Activated CD8-positive, alpha-beta T cell treated with anti-CD3 and anti-CD28 coated beads for 36 hours (primary cell): ENCODE data around the gene ZEB1. TPM values are rescaled to one million over a fixed set of nuclear protein-coding genes. Genes with fewer than 3 reads are reported as not detected.

ENCODE experiments used
- ATAC-seq: fragments of 200-7000 bp; cut with Tn5 transposase; one replicate; pipeline ENCODE4 v1.10.0; 2021; ENCODE audit warnings: mild to moderate bottlenecking, moderate library complexity
- CTCF ChIA-PET: fragments of 350-600 bp; sonication (Branson Sonifier 250); formaldehyde crosslinking; loops from one replicate; lab custom pipeline; 2021; ENCODE audit warnings: antibody characterized with exemption; lab: Charles Lee
- POLR2A ChIA-PET: fragments of 350-600 bp; sonication (Branson Sonifier 250); formaldehyde crosslinking; loops from one replicate; lab custom pipeline; 2021; ENCODE audit warnings: antibody characterized with exemption; lab: Charles Lee
- DNase-seq: peaks from one replicate; pipeline ENCODE4 v3.0.0-alpha.2; 2020
- H3K27ac Mint-ChIP-seq: one replicate; pipeline ENCODE4 v1.8.0; 2021; ENCODE audit warnings: mild to moderate bottlenecking, mixed read lengths
- H3K27me3 Mint-ChIP-seq: one replicate; pipeline ENCODE4 v1.8.0; 2021; ENCODE audit warnings: mixed read lengths
- H3K36me3 Mint-ChIP-seq: one replicate; pipeline ENCODE4 v1.8.0; 2021; ENCODE audit warnings: low read depth, mixed read lengths
- H3K4me1 Mint-ChIP-seq: one replicate; pipeline ENCODE4 v1.8.0; 2021; ENCODE audit warnings: low read depth, mixed read lengths
- H3K4me3 Mint-ChIP-seq: one replicate; pipeline ENCODE4 v1.8.0; 2021; ENCODE audit warnings: mild to moderate bottlenecking, moderate library complexity, mixed read lengths
- H3K9me3 Mint-ChIP-seq: one replicate; pipeline ENCODE4 v1.8.0; 2021; ENCODE audit warnings: mixed read lengths
- intact Hi-C: fragments of 100-400 bp; cut with micrococcal nuclease; formaldehyde crosslinking; loops from one replicate; pipeline ENCODE4 v1.10.0; 2022
- total RNA-seq, 2 experiments: library from RNA; stranded (reverse); gene quantifications; one replicate each; pipeline ENCODE4 v1.2.3, GENCODE V29; 2021
- TF ChIP-seq, protein P1 (sequence below): fragments of 200-600 bp; IDR thresholded peaks from one replicate; pipeline ENCODE4 v1.8.0; 2022; ENCODE audit warnings: antibody characterized with exemption, mild to moderate bottlenecking

Gene ZEB1
- total RNA-seq, 2 experiments from 2014 or later: 28.4 to 29.7 TPM

DNA sequence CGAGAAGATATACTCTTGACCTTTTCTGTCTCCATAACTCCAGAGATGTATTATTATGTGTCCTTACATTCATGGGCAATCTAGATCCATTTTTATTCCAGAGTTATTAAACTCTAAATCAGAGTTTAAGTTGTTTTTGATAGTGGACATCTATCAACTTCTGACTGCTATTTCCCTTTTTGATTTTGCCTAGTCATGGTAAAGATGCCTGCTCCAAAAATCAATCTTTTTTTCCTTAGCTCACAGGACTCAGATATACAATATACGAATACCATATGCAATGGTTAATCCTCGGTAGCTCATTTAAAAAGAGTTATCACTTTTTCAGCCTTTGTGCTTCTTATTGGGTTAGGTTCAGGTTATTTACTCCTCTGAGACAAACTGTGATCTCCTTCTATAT, 15.8 kb upstream of the ZEB1 start:
- Mint-ChIP-seq H3K27ac (no peak overlapping the region), H3K36me3 (peaks cover 2% of the 10 kb centered on the region), H3K27me3 (peaks cover 3% of the 10 kb centered on the region), H3K4me1 (peaks cover 6% of the 10 kb centered on the region), H3K9me3 (no peaks in the 10 kb centered on the region), H3K4me3 (no peak overlapping the region)
- TF ChIP-seq, protein P1, sequence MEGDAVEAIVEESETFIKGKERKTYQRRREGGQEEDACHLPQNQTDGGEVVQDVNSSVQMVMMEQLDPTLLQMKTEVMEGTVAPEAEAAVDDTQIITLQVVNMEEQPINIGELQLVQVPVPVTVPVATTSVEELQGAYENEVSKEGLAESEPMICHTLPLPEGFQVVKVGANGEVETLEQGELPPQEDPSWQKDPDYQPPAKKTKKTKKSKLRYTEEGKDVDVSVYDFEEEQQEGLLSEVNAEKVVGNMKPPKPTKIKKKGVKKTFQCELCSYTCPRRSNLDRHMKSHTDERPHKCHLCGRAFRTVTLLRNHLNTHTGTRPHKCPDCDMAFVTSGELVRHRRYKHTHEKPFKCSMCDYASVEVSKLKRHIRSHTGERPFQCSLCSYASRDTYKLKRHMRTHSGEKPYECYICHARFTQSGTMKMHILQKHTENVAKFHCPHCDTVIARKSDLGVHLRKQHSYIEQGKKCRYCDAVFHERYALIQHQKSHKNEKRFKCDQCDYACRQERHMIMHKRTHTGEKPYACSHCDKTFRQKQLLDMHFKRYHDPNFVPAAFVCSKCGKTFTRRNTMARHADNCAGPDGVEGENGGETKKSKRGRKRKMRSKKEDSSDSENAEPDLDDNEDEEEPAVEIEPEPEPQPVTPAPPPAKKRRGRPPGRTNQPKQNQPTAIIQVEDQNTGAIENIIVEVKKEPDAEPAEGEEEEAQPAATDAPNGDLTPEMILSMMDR: no peak
- ChIA-PET CTCF (no interaction called here), POLR2A (no interaction called here)
- no peak for ATAC-seq
- intact Hi-C loops: no loop called here
- no peak for DNase-seq

GRCh38 chr10:31304291-31304970, 14.6 kb upstream of the ZEB1 start:
- Mint-ChIP-seq H3K36me3 (peaks cover 2% of the 10 kb centered on the region), H3K27ac (no peak overlapping the region), H3K4me1 (peaks cover 2% of the 10 kb centered on the region), H3K9me3 (no peaks in the 10 kb centered on the region), H3K4me3 (no peak overlapping the region), H3K27me3 (peaks cover 3% of the 10 kb centered on the region)
- ChIA-PET CTCF (no interaction called here), POLR2A (interaction anchor here (1.4 kb wide), 1 partner anchor 9 kb away, joined by 3 read pairs; no protein-coding TSS in a partner anchor)
- DNase-seq (no peak), ATAC-seq (no peak)
- TF ChIP-seq, protein P1: no peak
- intact Hi-C loops: no loop called here

DNA sequence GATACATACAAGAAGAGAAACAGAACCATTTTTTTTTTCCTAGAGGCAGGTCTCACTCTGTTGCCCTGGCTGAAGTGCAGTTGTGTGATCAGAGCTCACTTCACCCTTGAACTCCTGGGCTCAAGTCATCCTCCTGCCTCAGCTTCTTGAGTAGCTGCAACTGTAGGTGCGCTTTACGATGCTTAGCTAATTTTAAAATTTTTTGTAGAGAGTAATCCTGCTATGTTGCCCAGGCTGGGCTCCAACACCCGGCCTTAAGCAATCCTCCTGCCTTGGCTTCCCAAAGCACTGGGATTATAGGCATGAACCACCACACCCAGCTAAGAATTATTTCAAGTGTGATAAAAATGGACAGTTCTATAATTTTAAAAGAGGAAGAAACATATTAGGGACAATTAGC, 5.6 kb upstream of the ZEB1 start:
- POLR2A ChIA-PET: interaction anchor here (0.8 kb wide), 1 partner anchor 9 kb away, joined by 3 read pairs; no protein-coding TSS in a partner anchor

DNA sequence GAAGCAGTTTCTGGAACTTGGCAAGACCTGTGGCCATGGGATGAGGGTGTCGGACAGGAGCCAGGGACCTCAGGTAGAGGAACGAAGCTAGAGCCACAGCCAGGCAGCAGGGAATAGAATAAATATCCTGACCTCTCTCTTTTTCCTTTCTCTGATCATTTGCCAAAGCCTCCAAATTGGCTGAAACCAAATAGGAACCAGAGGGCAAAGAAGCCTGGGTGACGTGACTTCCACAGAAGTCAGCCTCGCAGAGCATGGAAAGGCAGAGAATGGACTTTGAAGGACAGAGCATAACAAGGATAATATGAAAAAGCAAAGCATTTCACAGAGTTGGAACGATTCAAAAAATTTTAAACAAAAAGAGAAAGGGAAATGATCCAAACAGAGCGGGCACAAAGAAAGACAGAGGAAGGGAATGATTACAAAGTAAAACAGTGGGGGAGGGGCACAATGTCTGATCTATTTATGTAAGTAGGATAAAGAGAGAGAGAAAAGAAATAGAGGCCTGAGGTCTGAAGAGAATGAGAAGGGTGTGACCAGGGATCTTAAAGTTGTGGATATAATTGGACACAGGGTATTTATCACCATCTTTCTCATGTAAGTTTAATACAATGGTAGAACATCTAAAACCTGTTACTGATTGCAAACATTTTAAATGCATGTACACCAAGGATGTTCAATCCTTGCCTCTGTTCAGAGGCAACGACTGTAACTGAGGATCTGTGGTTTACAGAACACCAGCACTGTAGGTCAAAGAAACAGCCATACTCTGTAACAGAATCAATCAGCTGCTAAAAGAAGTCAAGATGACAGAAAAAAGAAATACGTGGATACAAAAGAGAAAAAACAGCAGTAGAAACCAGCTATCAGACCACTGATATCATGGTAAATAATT, 4.5 kb upstream of the ZEB1 start:
- no peak overlapping the region for H3K4me3 Mint-ChIP-seq
- peaks cover 19% of the 10 kb centered on the region for H3K4me1 Mint-ChIP-seq

More for the DNA sequence above, 5.6 kb upstream of the ZEB1 start:
- Mint-ChIP-seq H3K9me3 (no peaks in the 10 kb centered on the region), H3K4me3 (no peak overlapping the region), H3K4me1 (peaks cover 19% of the 10 kb centered on the region), H3K27ac (no peak overlapping the region), H3K36me3 (peaks cover 4% of the 10 kb centered on the region), H3K27me3 (no peaks in the 10 kb centered on the region)
- DNase-seq (no peak), ATAC-seq (no peak)
- intact Hi-C loops: loop anchor here (10.0 kb wide), 2 partner anchors 229 to 529 kb away; no protein-coding TSS in a partner anchor
- CTCF ChIA-PET: no interaction called here
- TF ChIP-seq, protein P1: no peak

More for the DNA sequence above, 4.5 kb upstream of the ZEB1 start:
- Mint-ChIP-seq H3K27ac (no peak overlapping the region), H3K36me3 (peaks cover 4% of the 10 kb centered on the region), H3K27me3 (no peaks in the 10 kb centered on the region), H3K9me3 (no peaks in the 10 kb centered on the region)
- ChIA-PET POLR2A (no interaction called here), CTCF (no interaction called here)
- TF ChIP-seq, protein P1: no peak
- intact Hi-C loops: loop anchor here (5.0 to 10.0 kb wide), 3 partner anchors 230 to 530 kb away; partner anchors contain the start of gene ZNF438
- no peak for ATAC-seq
- DNase-seq: no peak
